HepG2 (cell line): ENCODE measurements around the gene ZNF284. TPM values are rescaled to one million over a fixed set of nuclear protein-coding genes. Genes with fewer than 3 reads are reported as not detected.
A peak's percentile ranks its signal among the peaks of the same experiment; 100 is the strongest.

Experiments used
- ATAC-seq: fragments of 200-7000 bp; cut with Tn5 transposase; 3 replicates; pipeline ENCODE4 v1.9.1; 2020; ENCODE audit warnings: mild to moderate bottlenecking, moderate library complexity
- Bru-seq: library from RNA; stranded (reverse); fragments of 400-500 nt; gene quantifications from one replicate; lab custom pipeline; 2021; lab: Mats Ljungman, UMichigan
- BruChase-seq, 2 experiments: library from RNA; stranded (reverse); fragments of 400-500 nt; gene quantifications; one replicate each; lab custom pipeline; 2021; lab: Mats Ljungman, UMichigan
- BruUV-seq: library from RNA; stranded (reverse); fragments of 400-500 nt; replicated peaks from 2 replicates; lab custom pipeline; 2021; lab: Mats Ljungman, UMichigan
- CTCF ChIA-PET: fragments of 300-600 bp; formaldehyde crosslinking; extraction: SDS; loops from one replicate; lab custom pipeline; 2021; ENCODE audit warnings: low total read pairs, inconsistent platforms, low intra/inter-chr PET ratio; lab: Yijun Ruan, JAX
- POLR2A ChIA-PET: fragments of 350-600 bp; sonication (Branson Sonifier 250); formaldehyde crosslinking; loops from one replicate; lab custom pipeline; 2020; ENCODE audit warnings: antibody characterized with exemption, inconsistent platforms; lab: Yijun Ruan, JAX
- DNase-seq: peaks from one replicate; pipeline ENCODE4 v3.0.0-alpha.2; 2015; ENCODE audit warnings: low spot score
- FAIRE-seq: peaks from 3 replicates; lab custom pipeline; 2011; peaks lifted over from hg19 to GRCh38; lab: Jason Lieb, UNC
- H2AFZ ChIP-seq: one replicate; pipeline ENCODE4 v1.6.1; 2011; ENCODE audit warnings: low read length, inconsistent platforms
- H3K27ac ChIP-seq: fragments of 300-600 bp; 3 replicates; pipeline ENCODE4 v1.8.0; 2011; ENCODE audit warnings: mixed run types, mild to moderate bottlenecking, mixed read lengths, low read length, inconsistent platforms; ENCODE audit not compliant: insufficient read depth; ENCODE audit errors: extremely low read length
- H3K27me3 ChIP-seq, 2 experiments: fragments of 200-600 bp in 1 of 2; 2 replicates in 1 of 2; 3 replicates in 1 of 2; pipeline versions ENCODE4 v1.6.0 to v1.8.0; 2011; ENCODE audit warnings: low read length in 2 of 2, mild to moderate bottlenecking in 2 of 2, moderate library complexity in 2 of 2, inconsistent platforms in 1 of 2; ENCODE audit not compliant: insufficient read depth in 2 of 2, control insufficient read depth in 1 of 2
- H3K36me3 ChIP-seq, 2 experiments: fragments of 200-600 bp in 1 of 2; replicated peaks in 1 of 2; 2 replicates in 1 of 2; 3 replicates in 1 of 2; pipeline versions ENCODE4 v1.5.1 to v1.8.0; 2011; ENCODE audit warnings: low read length in 2 of 2, inconsistent platforms in 1 of 2; ENCODE audit not compliant: insufficient read depth in 2 of 2, control insufficient read depth in 1 of 2
- H3K4me1 ChIP-seq: 2 replicates; pipeline ENCODE4 v1.5.1; 2012; ENCODE audit warnings: low read length, inconsistent platforms; ENCODE audit not compliant: insufficient read depth
- H3K4me2 ChIP-seq: 2 replicates; pipeline ENCODE4 v1.6.0; 2011; ENCODE audit warnings: low read depth, low read length, inconsistent platforms
- H3K4me3 ChIP-seq, 3 experiments: fragments of 200-600 bp in 1 of 3; sonication (generic), shearing (Covaris generic) in 1 of 3; replicated peaks in 1 of 3; 2 replicates each; pipeline ENCODE4 v1.5.1; 2011 to 2016; ENCODE audit warnings: low read length in 3 of 3, inconsistent platforms in 2 of 3, low read depth in 2 of 3, mild to moderate bottlenecking in 2 of 3, control low read depth in 1 of 3, mixed read lengths in 1 of 3; ENCODE audit not compliant: insufficient read depth in 1 of 3
- H3K79me2 ChIP-seq: one replicate; pipeline ENCODE4 v1.6.1; 2011; ENCODE audit warnings: low read length, inconsistent platforms; ENCODE audit not compliant: insufficient read depth
- H3K9ac ChIP-seq: 2 replicates; pipeline ENCODE4 v1.6.0; 2011; ENCODE audit warnings: mild to moderate bottlenecking, low read depth, low read length, inconsistent platforms; ENCODE audit not compliant: insufficient read depth
- H3K9me3 ChIP-seq: 2 replicates; pipeline ENCODE4 v1.5.1; 2012; ENCODE audit warnings: mild to moderate bottlenecking, low read length
- H4K20me1 ChIP-seq: 2 replicates; pipeline ENCODE4 v1.6.0; 2011; ENCODE audit warnings: inconsistent platforms, mild to moderate bottlenecking, low read length, moderate library complexity; ENCODE audit not compliant: insufficient read depth
- AGO1 ChIP-seq: fragments of 200-400 bp; formaldehyde crosslinking; IDR thresholded peaks from 2 replicates; pipeline ENCODE4 v1.6.1; 2017; ENCODE audit warnings: mild to moderate bottlenecking, low read depth, low read length, moderate library complexity; ENCODE audit not compliant: poor library complexity, severe bottlenecking
- EED ChIP-seq: sonication (generic); formaldehyde crosslinking; IDR thresholded peaks from 2 replicates; pipeline ENCODE4 v1.5.0; 2020; ENCODE audit warnings: mild to moderate bottlenecking, missing genetic modification reagents
- FOXO1 ChIP-seq: sonication (generic); formaldehyde crosslinking; IDR thresholded peaks from 2 replicates; pipeline ENCODE4 v1.4.0; 2020; ENCODE audit warnings: missing genetic modification reagents
- HBP1 ChIP-seq: IDR thresholded peaks from 2 replicates; pipeline ENCODE4 v1.6.1; 2016; ENCODE audit warnings: low read depth, control low read depth
- KAT8 ChIP-seq: IDR thresholded peaks from 2 replicates; pipeline ENCODE4 v1.6.1; 2016; ENCODE audit warnings: missing genetic modification reagents, missing compliant biosample characterization
- MAF1 ChIP-seq: sonication (generic); formaldehyde crosslinking; IDR thresholded peaks from 2 replicates; pipeline ENCODE4 v1.5.0; 2020; ENCODE audit warnings: missing genetic modification reagents, borderline replicate concordance
- MIXL1 ChIP-seq: IDR thresholded peaks from 2 replicates; pipeline ENCODE4 v1.6.1; 2016
- NFKB2 ChIP-seq: sonication (generic); formaldehyde crosslinking; IDR thresholded peaks from 2 replicates; pipeline ENCODE4 v1.4.0; 2020; ENCODE audit warnings: missing genetic modification reagents, borderline replicate concordance
- NRL ChIP-seq: sonication (generic); formaldehyde crosslinking; IDR thresholded peaks from 2 replicates; pipeline ENCODE4 v1.5.0; 2020; ENCODE audit warnings: missing genetic modification reagents, mild to moderate bottlenecking, moderate library complexity, borderline replicate concordance
- RBM22 ChIP-seq: fragments of 200-400 bp; formaldehyde crosslinking; optimal IDR thresholded peaks from 2 replicates; pipeline ENCODE3; 2017; ENCODE audit warnings: mild to moderate bottlenecking, low read length, moderate library complexity
- ZFP41 ChIP-seq: sonication (generic); formaldehyde crosslinking; IDR thresholded peaks from 2 replicates; pipeline ENCODE4 v1.4.0; 2020; ENCODE audit warnings: mild to moderate bottlenecking, missing genetic modification reagents, borderline replicate concordance
- ZNF256 ChIP-seq: sonication (generic); formaldehyde crosslinking; conservative IDR thresholded peaks from 2 replicates; pipeline ENCODE4 v1.4.0; 2020; ENCODE audit warnings: missing genetic modification reagents
- ZNF274 ChIP-seq: sonication (generic); formaldehyde crosslinking; IDR thresholded peaks from 2 replicates; pipeline ENCODE4 v1.5.1; 2020; ENCODE audit warnings: mild to moderate bottlenecking, missing genetic modification reagents
- ZNF275 ChIP-seq: sonication (generic); formaldehyde crosslinking; IDR thresholded peaks from 2 replicates; pipeline ENCODE4 v1.8.0; 2022; ENCODE audit warnings: missing genetic modification reagents, mild to moderate bottlenecking, inconsistent platforms, borderline replicate concordance
- ZNF292 ChIP-seq: sonication (generic); formaldehyde crosslinking; IDR thresholded peaks from 2 replicates; pipeline ENCODE4 v1.8.1; 2022; ENCODE audit warnings: mild to moderate bottlenecking, low read depth, missing genetic modification reagents, borderline replicate concordance
- WGBS: methylation state at CpG from one replicate; pipeline ENCODE4 v1.1.6; 2017; ENCODE audit warnings: low lambda C conversion rate; 5-methylcytosine and 5-hydroxymethylcytosine counted together
- in situ Hi-C: cut with HindIII; loops from 2 replicates; pipeline ENCODE4 v1.10.0; 2017; ENCODE audit warnings: low pct_unique_long_range_greater_than_20kb; ENCODE audit not compliant: extremely low pct_ligation_motif_present
- intact Hi-C: fragments of 100-400 bp; cut with micrococcal nuclease; formaldehyde crosslinking; loops from one replicate; pipeline ENCODE4 v1.10.0; 2022; ENCODE audit not compliant: unreplicated experiment
- long read RNA-seq, 2 experiments: library from RNA in 1 of 2; library from polyadenylated mRNA in 1 of 2; stranded (forward) in 1 of 2; unstranded in 1 of 2; transcript quantifications; one replicate each; pipeline ENCODE4 v2.0.0, GENCODE V29; 2019 to 2022
- polyA minus RNA-seq, 3 experiments: library from RNA; depleted of rRNA, polyadenylated mRNA; stranded (reverse); fragments of >200 nt; gene quantifications; 2 replicates each; pipeline ENCODE4 v1.2.3, GENCODE V29; 2011; ENCODE audit warnings: low replicate concordance in 1 of 3
- polyA plus RNA-seq, 8 experiments: library from polyadenylated mRNA; depleted of rRNA in 3 of 8; stranded (reverse) in 7 of 8; unstranded in 1 of 8; fragments of >200 nt; fragmentation: Illumina TruSeq in 4 of 8; extraction: Trizol in 4 of 8; gene quantifications; 2 replicates each; pipeline versions ENCODE4 v1.2.1 to v1.2.3, GENCODE V29; 2011 to 2016; ENCODE audit warnings: low read depth in 4 of 8, missing spikeins in 1 of 8, mixed read lengths in 1 of 8; ENCODE audit not compliant: insufficient read depth in 1 of 8
- total RNA-seq, 5 experiments: library from RNA; depleted of rRNA; stranded (reverse); fragments of >200 nt; fragmentation: Illumina TruSeq; extraction: Trizol; gene quantifications; 2 replicates each; pipeline ENCODE4 v1.2.3, GENCODE V29; 2016; ENCODE audit warnings: low read depth in 1 of 5

The ZNF284 gene
- 2.3 and 3.2 TPM in 2 replicates for total RNA-seq (2016; rRNA removed; fragmentation: Illumina TruSeq; extraction: Trizol)
- 0.20 and 0.44 TPM in 2 replicates for total RNA-seq (2016; cell fraction: cytosol; rRNA removed; fragmentation: Illumina TruSeq; extraction: Trizol; ENCODE audit: low read depth)
- 2.4 and 2.6 TPM in 2 replicates for total RNA-seq (2016; cell fraction: insoluble cytoplasmic fraction; rRNA removed; fragmentation: Illumina TruSeq; extraction: Trizol)
- total RNA-seq (2016; cell fraction: membrane; rRNA removed; fragmentation: Illumina TruSeq; extraction: Trizol), result 1.5 and 1.7 TPM in 2 replicates
- total RNA-seq (2016; cell fraction: nucleus; rRNA removed; fragmentation: Illumina TruSeq; extraction: Trizol), result 2.0 and 2.3 TPM in 2 replicates
- 1.2 and 1.7 TPM in 2 replicates for polyA plus RNA-seq (2011; rRNA removed)
- polyA plus RNA-seq (2011; cell fraction: cytosol; rRNA removed), result 0.55 and 0.69 TPM in 2 replicates
- 1.4 and 2.5 TPM in 2 replicates for polyA plus RNA-seq (2011; cell fraction: nucleus; rRNA removed)
- polyA plus RNA-seq (2012), result 1.2 and 1.4 TPM in 2 replicates
- 0.06 and 0.10 TPM in 2 replicates for polyA plus RNA-seq (2016; cell fraction: cytosol; fragmentation: Illumina TruSeq; extraction: Trizol; ENCODE audit: low read depth)
- 0.89 and 1.1 TPM in 2 replicates for polyA plus RNA-seq (2016; cell fraction: insoluble cytoplasmic fraction; fragmentation: Illumina TruSeq; extraction: Trizol; ENCODE audit: low read depth)
- 0.27 and 0.30 TPM in 2 replicates for polyA plus RNA-seq (2016; cell fraction: membrane; fragmentation: Illumina TruSeq; extraction: Trizol; ENCODE audit: low read depth)
- polyA plus RNA-seq (2016; cell fraction: nucleus; fragmentation: Illumina TruSeq; extraction: Trizol; ENCODE audit: insufficient read depth, low read depth), result 4.6 and 4.8 TPM in 2 replicates
- polyA minus RNA-seq (2011; rRNA and poly(A)+ RNA removed; ENCODE audit: low replicate concordance), result 0.46 and 1.2 TPM in 2 replicates
- 0.70 and 1.4 TPM in 2 replicates for polyA minus RNA-seq (2011; cell fraction: cytosol; rRNA and poly(A)+ RNA removed)
- polyA minus RNA-seq (2011; cell fraction: nucleus; rRNA and poly(A)+ RNA removed), result 1.8 and 2.2 TPM in 2 replicates
- percentile 52 among the genes with signal in this experiment for Bru-seq, nascent RNA
- BruChase-seq, experiment 1, labeled RNA remaining after a 6-hour chase, result percentile 80 among the genes with signal in this experiment
- BruChase-seq, experiment 2, labeled RNA remaining after a 2-hour chase, result percentile 79 among the genes with signal in this experiment
- long read RNA-seq, experiment 1, partial matches to known transcripts, result 0 of 1 reads
- long read RNA-seq, experiment 1, other reads (novel, unspliced or antisense), result 1 of 1 reads
- long read RNA-seq, experiment 2, full-length matches to known transcripts, result 1 of 2 reads
- long read RNA-seq, experiment 2, partial matches to known transcripts, result 0 of 2 reads
- long read RNA-seq, experiment 2, other reads (novel, unspliced or antisense), result 1 of 2 reads

DNA sequence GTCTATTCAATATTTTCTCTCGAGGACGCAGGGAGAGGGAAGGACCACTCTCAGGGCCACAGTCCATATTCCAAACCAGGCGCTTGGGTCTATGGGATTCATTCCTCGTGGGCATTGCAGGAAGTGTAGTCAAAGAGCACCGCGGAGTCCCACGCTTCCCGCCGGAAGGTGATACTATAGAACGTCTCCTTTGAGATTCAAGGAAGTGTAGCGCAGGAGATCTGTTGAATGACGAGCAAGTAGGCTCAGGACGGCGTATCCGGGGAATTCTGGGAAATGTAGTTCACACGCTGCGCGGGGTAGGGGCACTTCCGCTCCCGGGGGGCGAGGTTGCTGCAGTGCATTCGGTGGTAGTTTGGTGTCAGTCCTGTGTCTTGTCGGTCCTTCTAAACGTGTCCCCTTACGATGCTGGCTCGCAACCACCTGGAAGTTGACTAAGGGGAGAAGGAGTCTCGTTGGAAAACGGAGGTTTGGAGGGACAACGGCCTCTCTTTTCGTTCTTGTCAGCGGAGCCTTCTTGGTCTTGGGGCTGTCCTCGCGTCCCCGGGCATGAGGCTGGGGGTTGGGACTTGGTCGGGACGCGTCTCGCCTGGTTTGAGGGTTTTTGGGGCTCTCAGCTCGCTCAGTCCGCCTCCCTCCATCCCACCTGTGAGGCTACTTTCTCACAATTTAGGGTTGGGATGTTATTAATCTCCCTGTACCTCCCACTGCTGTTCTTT is at the start of gene ZNF284:
ZNF284 (plus strand) TSS at position 336 of the 719 bp plus-strand sequence. CDS start 4,231 bp downstream, outside the sequence.
- no TSS peak for BruUV-seq
- intact Hi-C loops (loop anchor here (1.0 to 10.0 kb wide), 3 partner anchors 22 to 117 kb away; partner anchors contain the start of genes ZNF221, ZNF224 and ZNF230), in situ Hi-C loops (no loop called here)
- H3K9ac ChIP-seq, result peak within 1 kb of the TSS; percentile 66
- H3K9me3 ChIP-seq, result no peaks in the 10 kb centered on the region
- FAIRE-seq (peak; percentile 78), DNase-seq (peak; percentile 84), ATAC-seq (peak; percentile 99)
- no peaks in the 10 kb centered on the region; a peak in 1 of 5 replicates for H3K27me3 ChIP-seq
- H2AFZ ChIP-seq, result peak within 1 kb of the TSS; percentile 95
- H3K36me3 ChIP-seq, result 0 out of 5 replicates have a peak, but pooled peaks cover 0 to 3% of the 10 kb centered on the region in 2 experiments
- no peaks in the 10 kb centered on the region for H4K20me1 ChIP-seq
- WGBS, result 2% methylated on average over 21 of the region's 40 CpGs
- peak within 1 kb of the TSS; percentile 70 to 90 (median 83) for H3K4me3 ChIP-seq
- peak within 1 kb of the TSS; percentile 91 for H3K4me2 ChIP-seq
- H3K27ac ChIP-seq, result peak within 1 kb of the TSS; percentile 55
- peaks cover 17% of the 10 kb centered on the region for H3K4me1 ChIP-seq
- CTCF ChIA-PET, result no interaction called here
- no peaks in the 10 kb centered on the region for H3K79me2 ChIP-seq
- POLR2A ChIA-PET, result interaction anchor here (0.7 kb wide), 1 partner anchor 171 kb away, joined by 3 read pairs; no protein-coding TSS in a partner anchor
- no peak for TF ChIP-seq ZNF292 (CRISPR knock-in tag)
- TF ChIP-seq MIXL1, result 0 out of 2 replicates have a peak, but pooled peaks have one; percentile 27
- TF ChIP-seq ZNF256 (CRISPR knock-in tag), result no peak
- TF ChIP-seq ZFP41 (CRISPR knock-in tag), result no peak
- no peak for TF ChIP-seq HBP1 (CRISPR knock-in tag)
- peak; percentile 95 for TF ChIP-seq KAT8 (CRISPR knock-in tag)
- TF ChIP-seq ZNF275 (CRISPR knock-in tag), result 0 out of 2 replicates have a peak, but pooled peaks have one; percentile 44
- peak; percentile 34; the same call in 1 of the 2 replicates for TF ChIP-seq NFKB2 (CRISPR knock-in tag)
- no peak for TF ChIP-seq AGO1
- peak; percentile 51; the same call in 1 of the 2 replicates for TF ChIP-seq ZNF274 (CRISPR knock-in tag)
- peak; percentile 51; the same call in 1 of the 2 replicates for TF ChIP-seq MAF1
- TF ChIP-seq EED (CRISPR knock-in tag), result 0 out of 2 replicates have a peak, but pooled peaks have one; percentile 20
- TF ChIP-seq RBM22, result no peak
- TF ChIP-seq FOXO1 (CRISPR knock-in tag), result peak; percentile 49; the same call in 1 of the 2 replicates
- peak; percentile 20; the same call in 1 of the 2 replicates for TF ChIP-seq NRL (CRISPR knock-in tag)
